H1 (cell line): ENCODE measurements around the gene BSN. TPM values are rescaled to one million over a fixed set of nuclear protein-coding genes. Genes with fewer than 3 reads are reported as not detected.
A peak's percentile ranks its signal among the peaks of the same experiment; 100 is the strongest.

ENCODE experiments used
- CTCF ChIA-PET: fragments of 300-600 bp; sonication (Branson Sonifier 250); formaldehyde crosslinking; loops from one replicate; lab custom pipeline; 2021; ENCODE audit not compliant: partially characterized antibody; lab: Charles Lee
- POLR2A ChIA-PET: fragments of 300-600 bp; sonication (Branson Sonifier 250); formaldehyde crosslinking; loops from one replicate; lab custom pipeline; 2021; ENCODE audit warnings: inconsistent platforms; ENCODE audit not compliant: partially characterized antibody; lab: Charles Lee
- DNase-seq, 2 experiments: peaks; one replicate each; pipeline versions ENCODE4 v3.0.0 to v3.0.0-alpha.2; 2010 to 2022; ENCODE audit warnings: low spot score in 2 of 2, low read depth in 1 of 2, mixed read lengths in 1 of 2
- FAIRE-seq: peaks from 2 replicates; lab custom pipeline; 2011; peaks lifted over from hg19 to GRCh38; lab: Jason Lieb, UNC
- H2AFZ ChIP-seq: 2 replicates; pipeline ENCODE4 v1.8.1; 2012; ENCODE audit warnings: low read length, inconsistent platforms
- H2AK5ac ChIP-seq: 2 replicates; pipeline ENCODE4 v1.6.1; 2013; ENCODE audit warnings: low read depth, low read length
- H2BK120ac ChIP-seq: replicated peaks from 2 replicates; pipeline ENCODE3; 2013; ENCODE audit warnings: low read depth, low read length, inconsistent platforms
- H2BK12ac ChIP-seq: 2 replicates; pipeline ENCODE4 v1.6.1; 2013; ENCODE audit warnings: low read depth, low read length
- H2BK15ac ChIP-seq: 2 replicates; pipeline ENCODE4 v1.6.1; 2013; ENCODE audit warnings: low read length
- H2BK20ac ChIP-seq: 2 replicates; pipeline ENCODE4 v1.6.1; 2013; ENCODE audit warnings: low read length
- H2BK5ac ChIP-seq: 2 replicates; pipeline ENCODE4 v1.6.1; 2013; ENCODE audit warnings: low read depth, low read length
- H3K14ac ChIP-seq: 2 replicates; pipeline ENCODE4 v1.6.1; 2013; ENCODE audit warnings: inconsistent platforms; ENCODE audit not compliant: insufficient read length
- H3K18ac ChIP-seq: 2 replicates; pipeline ENCODE4 v1.6.1; 2013; ENCODE audit warnings: low read length; ENCODE audit errors: extremely low read depth
- H3K23ac ChIP-seq: 2 replicates; pipeline ENCODE4 v1.6.1; 2013; ENCODE audit warnings: inconsistent platforms; ENCODE audit not compliant: insufficient read length
- H3K23me2 ChIP-seq: 2 replicates; pipeline ENCODE4 v1.6.1; 2013; ENCODE audit warnings: low read depth, low read length
- H3K27ac ChIP-seq: 2 replicates; pipeline ENCODE4 v1.6.1; 2011; ENCODE audit warnings: low read depth, low read length, inconsistent platforms
- H3K27me3 ChIP-seq, 4 experiments: replicated peaks in 1 of 4; 1 replicate in 1 of 4; 2 replicates in 3 of 4; pipeline versions ENCODE4 v1.6.1 to v1.8.1; 2011 to 2013; ENCODE audit warnings: low read length in 3 of 4, mild to moderate bottlenecking in 3 of 4, inconsistent platforms in 2 of 4, mixed read lengths in 2 of 4, moderate library complexity in 1 of 4; ENCODE audit not compliant: control insufficient read depth in 3 of 4, insufficient read depth in 3 of 4; ENCODE audit errors: extremely low read depth in 1 of 4
- H3K36me3 ChIP-seq, 4 experiments: 2 replicates each; pipeline versions ENCODE4 v1.6.1 to v1.8.1; 2011 to 2013; ENCODE audit warnings: mild to moderate bottlenecking in 4 of 4, low read length in 3 of 4, moderate library complexity in 2 of 4, control low read depth in 1 of 4, inconsistent platforms in 1 of 4; ENCODE audit not compliant: insufficient read depth in 4 of 4, control insufficient read depth in 2 of 4
- H3K4ac ChIP-seq: replicated peaks from 2 replicates; pipeline ENCODE3; 2013; ENCODE audit warnings: low read length, low read depth, mixed read lengths, inconsistent platforms; ENCODE audit not compliant: insufficient read length
- H3K4me1 ChIP-seq, 4 experiments: replicated peaks in 1 of 4; 1 replicate in 1 of 4; 2 replicates in 3 of 4; pipeline versions ENCODE4 v1.6.1 to v1.8.1; 2011 to 2013; ENCODE audit warnings: low read length in 3 of 4, inconsistent platforms in 2 of 4, mixed read lengths in 1 of 4; ENCODE audit not compliant: insufficient read depth in 4 of 4, control insufficient read depth in 3 of 4
- H3K4me2 ChIP-seq, 2 experiments: 2 replicates each; pipeline versions ENCODE4 v1.6.1 to v1.8.1; 2011 to 2013; ENCODE audit warnings: low read depth in 2 of 2, low read length in 2 of 2, control low read depth in 1 of 2, inconsistent platforms in 1 of 2, mild to moderate bottlenecking in 1 of 2; ENCODE audit not compliant: insufficient read depth in 1 of 2
- H3K4me3 ChIP-seq, 4 experiments: fragments of 200-600, 300-600 bp in 1 of 4; sonication (generic), shearing (Covaris generic), sonication (Bioruptor Twin) in 1 of 4; 2 replicates each; pipeline versions ENCODE4 v1.5.1 to v1.8.1; 2011 to 2016; ENCODE audit warnings: low read length in 4 of 4, low read depth in 3 of 4, control low read depth in 2 of 4, inconsistent platforms in 2 of 4, mild to moderate bottlenecking in 2 of 4, mixed read lengths in 1 of 4, moderate library complexity in 1 of 4; ENCODE audit not compliant: insufficient read depth in 2 of 4; ENCODE audit errors: extremely low read depth in 1 of 4
- H3K56ac ChIP-seq: replicated peaks from 2 replicates; pipeline ENCODE3; 2013; ENCODE audit warnings: low read depth, mild to moderate bottlenecking, mixed read lengths, low read length, inconsistent platforms; ENCODE audit not compliant: insufficient read length
- H3K79me1 ChIP-seq: 2 replicates; pipeline ENCODE4 v1.6.1; 2013; ENCODE audit warnings: low read depth, low read length, control low read depth
- H3K79me2 ChIP-seq, 2 experiments: 2 replicates each; pipeline versions ENCODE4 v1.6.1 to v1.8.1; 2012 to 2013; ENCODE audit warnings: low read length in 2 of 2, mild to moderate bottlenecking in 2 of 2, inconsistent platforms in 1 of 2; ENCODE audit not compliant: insufficient read depth in 2 of 2, control insufficient read depth in 1 of 2
- H3K9ac ChIP-seq, 4 experiments: replicated peaks in 1 of 4; 1 replicate in 1 of 4; 2 replicates in 3 of 4; pipeline versions ENCODE4 v1.6.1 to v1.8.1; 2011 to 2013; ENCODE audit warnings: low read depth in 3 of 4, low read length in 3 of 4, control low read depth in 2 of 4, mild to moderate bottlenecking in 2 of 4, moderate library complexity in 2 of 4, inconsistent platforms in 1 of 4; ENCODE audit errors: extremely low read depth in 1 of 4
- H3K9me3 ChIP-seq, 2 experiments: 2 replicates each; pipeline versions ENCODE4 v1.6.1 to v1.8.1; 2012 to 2013; ENCODE audit warnings: mild to moderate bottlenecking in 2 of 2, moderate library complexity in 2 of 2, control low read depth in 1 of 2, inconsistent platforms in 1 of 2, low read depth in 1 of 2, low read length in 1 of 2, mixed read lengths in 1 of 2; ENCODE audit not compliant: insufficient read depth in 2 of 2
- H4K20me1 ChIP-seq, 2 experiments: replicated peaks in 1 of 2; 2 replicates each; pipeline versions ENCODE3 to v1.8.1; 2011 to 2013; ENCODE audit warnings: inconsistent platforms in 2 of 2, low read length in 2 of 2, mild to moderate bottlenecking in 1 of 2; ENCODE audit not compliant: insufficient read depth in 2 of 2, control insufficient read depth in 1 of 2
- H4K5ac ChIP-seq: 2 replicates; pipeline ENCODE4 v1.6.1; 2013; ENCODE audit warnings: low read length, low read depth, mixed read lengths, inconsistent platforms; ENCODE audit not compliant: insufficient read length
- H4K8ac ChIP-seq: 2 replicates; pipeline ENCODE4 v1.8.0; 2013; ENCODE audit warnings: mild to moderate bottlenecking, moderate library complexity, low read length, inconsistent platforms; ENCODE audit not compliant: insufficient read depth; ENCODE audit errors: extremely low read depth
- H4K91ac ChIP-seq: replicated peaks from 2 replicates; pipeline ENCODE3; 2013; ENCODE audit warnings: low read length, mixed read lengths, inconsistent platforms; ENCODE audit not compliant: insufficient read length
- CBX8 ChIP-seq: fragments of 300-800, 300-1000 bp; sonication (generic); IDR thresholded peaks from 2 replicates; pipeline ENCODE4 v1.7.1; 2016; ENCODE audit warnings: low read depth, low read length, borderline replicate concordance
- CREB1 ChIP-seq: IDR thresholded peaks from 2 replicates; pipeline ENCODE4 v1.6.1; 2012; ENCODE audit warnings: inconsistent platforms
- CTBP2 ChIP-seq: IDR thresholded peaks from 2 replicates; pipeline ENCODE4 v1.7.0; 2011; ENCODE audit warnings: borderline replicate concordance, mild to moderate bottlenecking, moderate library complexity, mixed read lengths, low read length; ENCODE audit not compliant: insufficient read depth, insufficient read length
- RFX5 ChIP-seq: IDR thresholded peaks from 2 replicates; pipeline ENCODE4 v1.6.1; 2011; ENCODE audit warnings: low read depth, low read length, improper control_type of control experiment, borderline replicate concordance
- RXRA ChIP-seq: IDR thresholded peaks from 2 replicates; pipeline ENCODE4 v1.6.1; 2011; ENCODE audit warnings: low read depth, mild to moderate bottlenecking, low read length, moderate library complexity; ENCODE audit not compliant: insufficient read depth
- SIN3A ChIP-seq, 2 experiments: IDR thresholded peaks in 1 of 2; conservative IDR thresholded peaks in 1 of 2; 2 replicates each; pipeline ENCODE4 v1.6.1; 2011 to 2012; ENCODE audit warnings: low read length in 2 of 2, improper control_type of control experiment in 1 of 2, low read depth in 1 of 2, mild to moderate bottlenecking in 1 of 2
- SUZ12 ChIP-seq: fragments of 200-600 bp; sonication (generic); IDR thresholded peaks from 2 replicates; pipeline ENCODE4 v1.6.1; 2012; ENCODE audit warnings: mild to moderate bottlenecking, inconsistent platforms, low read length, moderate library complexity, mixed read lengths
- WGBS, 2 experiments: shearing (Covaris generic) in 1 of 2; methylation state at CpG; one replicate each; pipeline versions ENCODE4 v1.1.6 to v1.1.7; 2013 to 2015; ENCODE audit warnings: low lambda C conversion rate in 2 of 2, mixed read lengths in 2 of 2, inconsistent platforms in 1 of 2, low coverage in 1 of 2, missing lambda C conversion rate in 1 of 2; ENCODE audit not compliant: insufficient replicate concordance in 2 of 2, insufficient coverage in 1 of 2, insufficient read length in 1 of 2; ENCODE audit errors: extremely low coverage in 1 of 2, missing lambda C conversion rate in 1 of 2; 5-methylcytosine and 5-hydroxymethylcytosine counted together
- polyA plus RNA-seq, 7 experiments: library from polyadenylated mRNA; depleted of rRNA in 3 of 7; stranded (reverse) in 5 of 7; unstranded in 2 of 7; fragments of >200 nt in 5 of 7; fragments of 200-250 nt in 2 of 7; gene quantifications; 1 replicate in 5 of 7; 2 replicates in 1 of 7; 4 replicates in 1 of 7; pipeline versions ENCODE4 v1.2.1 to v1.2.3, GENCODE V29; 2011 to 2013; ENCODE audit warnings: missing spikeins in 2 of 7, mixed read lengths in 2 of 7
- total RNA-seq: library from RNA; stranded (reverse); fragmentation: NEBNext Ultra II Directional; extraction: Animal tissue kit (Norgen Biotek cat#: 25700); gene quantifications from 2 replicates; pipeline ENCODE4 v1.2.1, GENCODE V29; 2021
- TF ChIP-seq, protein P1 (sequence below): IDR thresholded peaks from 2 replicates; pipeline ENCODE4 v1.6.1; 2011; ENCODE audit warnings: low read depth, mild to moderate bottlenecking, low read length; ENCODE audit not compliant: insufficient read depth
- TF ChIP-seq, protein P2 (sequence below): IDR thresholded peaks from 2 replicates; pipeline ENCODE4 v1.6.1; 2011; ENCODE audit warnings: low read length, improper control_type of control experiment

BSN gene
- total and polyA plus RNA-seq, 2 of the 8 experiments (the other 6 are each of a cell fraction or from before 2014, with no cell fraction given), result 0.60 to 3.0 TPM

DNA sequence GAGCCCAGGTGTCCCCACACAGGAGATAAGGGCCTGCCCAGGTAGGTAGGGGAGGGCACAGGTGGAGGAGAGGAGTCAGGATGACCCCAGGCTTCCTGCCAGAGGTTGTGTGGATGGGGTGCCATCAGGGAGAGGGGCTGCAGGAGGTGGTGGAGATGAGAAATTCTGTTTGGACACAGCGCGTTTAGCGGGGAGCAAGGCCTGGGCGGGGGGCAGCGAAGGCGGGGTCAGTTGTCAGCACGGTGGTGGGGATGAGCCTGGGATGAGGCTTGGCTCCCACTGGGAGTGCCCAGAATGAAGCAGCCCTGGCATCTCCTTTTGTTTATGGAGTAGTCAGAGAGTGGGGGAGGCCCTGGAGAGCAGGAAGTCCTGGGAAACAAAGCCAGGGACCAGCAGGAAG lies 149.7 kb downstream of the BSN start:
- no peaks in the 10 kb centered on the region for H3K79me1 ChIP-seq
- FAIRE-seq (no peak), DNase-seq (no peak)
- no peaks in the 10 kb centered on the region for H3K79me2 ChIP-seq
- H4K91ac ChIP-seq, result no peak overlapping the region
- H3K4ac ChIP-seq, result no peak overlapping the region
- no peaks in the 10 kb centered on the region for H3K27me3 ChIP-seq
- H3K56ac ChIP-seq, result no peak overlapping the region
- WGBS, 2 experiments, result 88% methylated on average over 7 of the region's 7 CpGs; no CpG with 5 or more reads in 1 of the 2 experiments
- H3K4me3 ChIP-seq, result no peak overlapping the region
- H2BK5ac ChIP-seq, result no peak overlapping the region
- H3K18ac ChIP-seq, result no peak overlapping the region
- no peak overlapping the region for H3K4me2 ChIP-seq
- no peak overlapping the region for H2BK20ac ChIP-seq
- no peak overlapping the region for H2BK15ac ChIP-seq
- peak overlapping the region; percentile 50; the same call in 1 of the 2 replicates for H2BK12ac ChIP-seq
- H4K5ac ChIP-seq, result no peak overlapping the region
- H3K9me3 ChIP-seq, result no peaks in the 10 kb centered on the region
- H3K23me2 ChIP-seq, result no peaks in the 10 kb centered on the region
- ChIA-PET POLR2A (interaction anchor here (1.2 to 5.7 kb wide), 4 partner anchors 9 to 51 kb away, joined by 3 to 57 read pairs (median 6); partner anchors contain the start of gene AMIGO3), CTCF (interaction anchor here (0.7 to 9.7 kb wide), 12 partner anchors 8 to 202 kb away, joined by 3 to 127 read pairs (median 3); partner anchors contain the start of genes AMIGO3 and GMPPB)
- no peak overlapping the region for H4K8ac ChIP-seq
- no peak overlapping the region for H3K14ac ChIP-seq
- H3K9ac ChIP-seq, result no peak overlapping the region
- H3K36me3 ChIP-seq, result peaks cover 4 to 5% (median 5%) of the 10 kb centered on the region in 4 experiments; a peak in 5 of 8 replicates
- no peak overlapping the region for H3K23ac ChIP-seq
- H2BK120ac ChIP-seq, result no peak overlapping the region
- peaks cover 0 to 15% of the 10 kb centered on the region in 2 experiments for H4K20me1 ChIP-seq
- no peak overlapping the region for H3K27ac ChIP-seq
- H2AK5ac ChIP-seq, result no peak overlapping the region
- H2AFZ ChIP-seq, result no peak overlapping the region
- peaks cover 0 to 9% (median 5%) of the 10 kb centered on the region in 4 experiments; a peak in 5 of 7 replicates for H3K4me1 ChIP-seq
- TF ChIP-seq, protein P1, sequence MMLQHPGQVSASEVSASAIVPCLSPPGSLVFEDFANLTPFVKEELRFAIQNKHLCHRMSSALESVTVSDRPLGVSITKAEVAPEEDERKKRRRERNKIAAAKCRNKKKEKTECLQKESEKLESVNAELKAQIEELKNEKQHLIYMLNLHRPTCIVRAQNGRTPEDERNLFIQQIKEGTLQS, result no peak
- TF ChIP-seq CBX8 (no peak), CTBP2 (no peak), RFX5 (no peak), SUZ12 (no peak), RXRA (no peak), SIN3A (conservative IDR thresholded peaks at IDR 0.05 in 1 of 2, IDR thresholded peaks at IDR 0.05 in 1 of 2; ENCODE audit: low read depth in 1 of 2, low read length in 2 of 2) (no peak), CREB1 (no peak)
- TF ChIP-seq, protein P2, sequence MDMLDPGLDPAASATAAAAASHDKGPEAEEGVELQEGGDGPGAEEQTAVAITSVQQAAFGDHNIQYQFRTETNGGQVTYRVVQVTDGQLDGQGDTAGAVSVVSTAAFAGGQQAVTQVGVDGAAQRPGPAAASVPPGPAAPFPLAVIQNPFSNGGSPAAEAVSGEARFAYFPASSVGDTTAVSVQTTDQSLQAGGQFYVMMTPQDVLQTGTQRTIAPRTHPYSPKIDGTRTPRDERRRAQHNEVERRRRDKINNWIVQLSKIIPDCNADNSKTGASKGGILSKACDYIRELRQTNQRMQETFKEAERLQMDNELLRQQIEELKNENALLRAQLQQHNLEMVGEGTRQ, result no peak
